ENCODE measurements around the gene TCF23.

DNA sequence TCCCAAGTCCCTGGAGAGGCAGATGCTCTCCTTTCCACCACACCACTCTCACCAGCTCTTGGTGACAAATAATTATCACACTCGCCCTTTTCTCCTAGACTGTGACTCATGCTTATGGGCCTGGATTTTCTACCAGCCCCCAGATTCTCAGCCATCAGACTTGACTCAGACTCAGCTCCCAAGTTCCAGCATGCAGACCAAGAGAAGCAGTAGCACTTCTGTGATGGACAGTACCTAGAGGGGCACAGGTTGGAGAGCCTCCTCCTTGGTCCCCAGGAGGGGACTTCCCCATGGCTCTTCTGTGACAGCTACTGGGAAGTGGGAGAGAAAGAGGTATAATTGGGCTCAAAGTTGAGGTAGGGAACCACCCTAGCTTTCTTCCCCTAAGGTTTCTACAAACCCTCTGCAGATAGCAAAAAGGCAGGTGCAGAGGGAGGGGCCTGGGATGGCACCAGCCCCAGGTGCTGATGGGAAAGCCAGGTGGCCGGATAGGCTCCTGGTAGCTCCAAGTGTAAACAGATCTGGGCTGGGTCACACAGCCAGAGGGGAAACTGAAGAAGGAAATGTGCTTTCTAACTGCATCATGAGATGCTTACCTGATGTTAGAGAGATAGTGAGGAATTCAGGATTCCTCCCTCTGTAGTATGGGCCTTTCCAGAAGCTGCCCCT lies 4.1 kb downstream of the TCF23 start:
- TF ChIP-seq, protein P1, sequence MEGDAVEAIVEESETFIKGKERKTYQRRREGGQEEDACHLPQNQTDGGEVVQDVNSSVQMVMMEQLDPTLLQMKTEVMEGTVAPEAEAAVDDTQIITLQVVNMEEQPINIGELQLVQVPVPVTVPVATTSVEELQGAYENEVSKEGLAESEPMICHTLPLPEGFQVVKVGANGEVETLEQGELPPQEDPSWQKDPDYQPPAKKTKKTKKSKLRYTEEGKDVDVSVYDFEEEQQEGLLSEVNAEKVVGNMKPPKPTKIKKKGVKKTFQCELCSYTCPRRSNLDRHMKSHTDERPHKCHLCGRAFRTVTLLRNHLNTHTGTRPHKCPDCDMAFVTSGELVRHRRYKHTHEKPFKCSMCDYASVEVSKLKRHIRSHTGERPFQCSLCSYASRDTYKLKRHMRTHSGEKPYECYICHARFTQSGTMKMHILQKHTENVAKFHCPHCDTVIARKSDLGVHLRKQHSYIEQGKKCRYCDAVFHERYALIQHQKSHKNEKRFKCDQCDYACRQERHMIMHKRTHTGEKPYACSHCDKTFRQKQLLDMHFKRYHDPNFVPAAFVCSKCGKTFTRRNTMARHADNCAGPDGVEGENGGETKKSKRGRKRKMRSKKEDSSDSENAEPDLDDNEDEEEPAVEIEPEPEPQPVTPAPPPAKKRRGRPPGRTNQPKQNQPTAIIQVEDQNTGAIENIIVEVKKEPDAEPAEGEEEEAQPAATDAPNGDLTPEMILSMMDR (conservative IDR thresholded peaks at IDR 0.05; ENCODE audit: low read length) = no peak
- no peak for TF ChIP-seq EZH2phosphoT487 (IDR thresholded peaks at IDR 0.05; ENCODE audit: borderline replicate concordance)

All from Loucy (cell line).